ENCODE measurements around the gene USP8.

GRCh38 chr15:50493625-50494024 is 69.4 kb downstream of the USP8 start:
- TF ChIP-seq POLR2A (IDR thresholded peaks at IDR 0.05) (no peak), CTCF (IDR thresholded peaks at IDR 0.05) (no peak)
